C4-2B (cell line): Measurements from ENCODE around the gene SPECC1L.

Experiments used
- H3K27ac ChIP-seq: fragments of 450-650 bp; 2 replicates; pipeline ENCODE4 v1.5.1; 2017
- CTCF ChIP-seq: fragments of 450-650 bp; conservative IDR thresholded peaks from 2 replicates; pipeline ENCODE4 v1.5.1; 2017; ENCODE audit warnings: mild to moderate bottlenecking
- ZFX ChIP-seq: fragments of 450-650 bp; IDR thresholded peaks from 2 replicates; pipeline ENCODE4 v1.6.1; 2017

SPECC1L gene

GRCh38 chr22:24400726-24401596 lies 130.3 kb downstream of the SPECC1L start:
- H3K27ac ChIP-seq, result peak overlapping the region; percentile 77
- TF ChIP-seq ZFX (no peak), CTCF (no peak)

- H3K27ac ChIP-seq, result peak overlapping the region; percentile 77
- TF ChIP-seq ZFX (no peak), CTCF (no peak)
Observed at GRCh38 chr22:24401931-24402367, 131.3 kb downstream of the SPECC1L start.

- peak overlapping the region; percentile 77 for H3K27ac ChIP-seq
- TF ChIP-seq ZFX (no peak), CTCF (no peak)
Observed at GRCh38 chr22:24402460-24403192, 132.0 kb downstream of the SPECC1L start.

- peak overlapping the region; percentile 77 for H3K27ac ChIP-seq
- TF ChIP-seq CTCF (no peak), ZFX (no peak)
Observed at GRCh38 chr22:24403346-24403745, 132.7 kb downstream of the SPECC1L start.

GRCh38 chr22:24404561-24405275 lies 134.1 kb downstream of the SPECC1L start:
- H3K27ac ChIP-seq, result peak overlapping the region; percentile 77
- TF ChIP-seq ZFX (no peak), CTCF (no peak)

GRCh38 chr22:24405631-24406321 lies 135.1 kb downstream of the SPECC1L start:
- TF ChIP-seq ZFX, result no peak
- TF ChIP-seq CTCF, result no peak
- H3K27ac ChIP-seq, result peak overlapping the region; percentile 77
